Type B pancreatic cell (in vitro differentiated cells): ENCODE measurements around the gene SPESP1. TPM values are rescaled to one million over a fixed set of nuclear protein-coding genes. Genes with fewer than 3 reads are reported as not detected.

Source experiments
- DNase-seq: peaks from one replicate; pipeline ENCODE4 v3.0.0; 2021; ENCODE audit warnings: mixed read lengths; ENCODE audit not compliant: unreplicated experiment; ENCODE audit errors: extremely low spot score
- H3K27ac Mint-ChIP-seq: 2 replicates; pipeline ENCODE4 v1.8.0; 2021; ENCODE audit warnings: mild to moderate bottlenecking, mixed read lengths
- H3K27me3 Mint-ChIP-seq: 2 replicates; pipeline ENCODE4 v1.8.0; 2021; ENCODE audit warnings: mixed read lengths
- H3K36me3 Mint-ChIP-seq: 2 replicates; pipeline ENCODE4 v1.8.0; 2021; ENCODE audit warnings: mixed read lengths
- H3K4me1 Mint-ChIP-seq: one replicate; pipeline ENCODE4 v1.8.0; 2021; ENCODE audit warnings: mixed read lengths; ENCODE audit not compliant: unreplicated experiment
- H3K4me3 Mint-ChIP-seq: 2 replicates; pipeline ENCODE4 v1.8.0; 2021; ENCODE audit warnings: mild to moderate bottlenecking, mixed read lengths
- H3K9me3 Mint-ChIP-seq: 2 replicates; pipeline ENCODE4 v1.8.0; 2021; ENCODE audit warnings: mixed read lengths
- long read RNA-seq: library from polyadenylated mRNA; unstranded; transcript quantifications from one replicate; pipeline ENCODE4 v2.0.0, GENCODE V29; 2020
- total RNA-seq: library from RNA; stranded (reverse); gene quantifications from 2 replicates; pipeline ENCODE4 v1.2.1, GENCODE V29; 2021; ENCODE audit warnings: low replicate concordance
- TF ChIP-seq, protein P1 (sequence below): fragments of 200-600 bp; sonication (generic); conservative IDR thresholded peaks from 2 replicates; pipeline ENCODE4 v1.5.0; 2021; ENCODE audit warnings: antibody characterized with exemption, mild to moderate bottlenecking

The SPESP1 gene
- not detected in 2 replicates for total RNA-seq
- long read RNA-seq = 0 reads

DNA sequence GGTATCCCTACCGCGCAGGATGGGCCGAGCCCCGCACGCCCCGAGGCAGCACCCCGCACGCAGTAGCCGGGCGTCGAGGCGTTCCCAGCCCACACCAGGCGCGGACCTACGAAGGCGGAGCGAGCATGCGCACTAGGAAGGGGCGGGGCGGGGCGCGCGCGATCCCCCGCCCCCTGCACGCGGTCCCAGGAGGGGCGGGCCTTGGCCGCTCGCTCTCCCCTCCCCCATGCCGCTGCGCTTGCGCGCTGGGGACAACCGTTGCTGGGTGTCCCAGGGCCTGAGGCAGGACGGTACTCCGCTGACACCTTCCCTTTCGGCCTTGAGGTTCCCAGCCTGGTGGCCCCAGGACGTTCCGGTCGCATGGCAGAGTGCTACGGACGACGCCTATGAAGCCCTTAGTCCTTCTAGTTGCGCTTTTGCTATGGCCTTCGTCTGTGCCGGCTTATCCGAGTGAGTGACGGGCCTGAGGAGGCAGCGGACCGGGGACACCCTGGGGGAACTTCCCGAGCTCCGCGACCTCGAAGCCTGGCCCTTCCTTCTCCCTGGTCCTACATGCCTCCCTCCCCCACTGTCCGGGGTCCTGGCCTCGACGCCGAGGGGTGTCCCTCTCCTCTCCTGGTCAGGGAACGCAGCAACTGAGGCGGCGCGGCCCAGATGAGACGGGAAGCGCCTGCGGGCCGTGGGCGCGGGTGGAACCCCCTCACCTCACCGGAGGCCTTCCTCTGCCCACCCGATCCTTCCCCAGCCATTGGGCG is at the start of gene SPESP1:
SPESP1 (plus strand) TSS at position 258 of the 755 bp plus-strand sequence; CDS start at position 387, 129 bp downstream.
- no peak within 1 kb of the TSS for H3K4me3 Mint-ChIP-seq
- no peak for DNase-seq
- H3K27ac Mint-ChIP-seq = no peak within 1 kb of the TSS
- TF ChIP-seq, protein P1, sequence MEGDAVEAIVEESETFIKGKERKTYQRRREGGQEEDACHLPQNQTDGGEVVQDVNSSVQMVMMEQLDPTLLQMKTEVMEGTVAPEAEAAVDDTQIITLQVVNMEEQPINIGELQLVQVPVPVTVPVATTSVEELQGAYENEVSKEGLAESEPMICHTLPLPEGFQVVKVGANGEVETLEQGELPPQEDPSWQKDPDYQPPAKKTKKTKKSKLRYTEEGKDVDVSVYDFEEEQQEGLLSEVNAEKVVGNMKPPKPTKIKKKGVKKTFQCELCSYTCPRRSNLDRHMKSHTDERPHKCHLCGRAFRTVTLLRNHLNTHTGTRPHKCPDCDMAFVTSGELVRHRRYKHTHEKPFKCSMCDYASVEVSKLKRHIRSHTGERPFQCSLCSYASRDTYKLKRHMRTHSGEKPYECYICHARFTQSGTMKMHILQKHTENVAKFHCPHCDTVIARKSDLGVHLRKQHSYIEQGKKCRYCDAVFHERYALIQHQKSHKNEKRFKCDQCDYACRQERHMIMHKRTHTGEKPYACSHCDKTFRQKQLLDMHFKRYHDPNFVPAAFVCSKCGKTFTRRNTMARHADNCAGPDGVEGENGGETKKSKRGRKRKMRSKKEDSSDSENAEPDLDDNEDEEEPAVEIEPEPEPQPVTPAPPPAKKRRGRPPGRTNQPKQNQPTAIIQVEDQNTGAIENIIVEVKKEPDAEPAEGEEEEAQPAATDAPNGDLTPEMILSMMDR = no peak
- peaks cover 5% of the 10 kb centered on the region for H3K27me3 Mint-ChIP-seq
- H3K36me3 Mint-ChIP-seq = no peaks in the 10 kb centered on the region
- H3K4me1 Mint-ChIP-seq = no peaks in the 10 kb centered on the region
- no peaks in the 10 kb centered on the region for H3K9me3 Mint-ChIP-seq

DNA sequence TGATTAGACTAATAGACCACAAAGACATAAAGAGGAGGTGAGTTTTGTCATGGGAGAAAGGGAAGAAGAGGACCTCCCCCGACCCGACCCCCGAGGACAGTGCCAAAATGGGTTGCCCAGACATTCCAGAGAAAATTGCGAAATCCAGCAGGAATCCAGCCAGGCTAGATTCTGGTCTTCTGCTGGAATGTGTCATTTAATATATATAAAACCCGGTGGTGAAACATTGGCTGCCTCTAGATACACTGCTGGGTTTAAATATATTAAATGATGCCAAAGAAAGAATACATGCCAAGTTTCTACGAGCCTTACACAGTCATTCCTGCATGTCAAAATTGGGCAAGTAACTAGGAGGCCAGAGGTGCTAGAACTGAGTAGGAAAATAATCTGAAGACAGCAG is 45.3 kb upstream of the SPESP1 start:
- Mint-ChIP-seq H3K36me3 (no peaks in the 10 kb centered on the region), H3K27me3 (no peaks in the 10 kb centered on the region), H3K4me3 (no peak overlapping the region), H3K27ac (no peak overlapping the region), H3K9me3 (no peaks in the 10 kb centered on the region), H3K4me1 (peaks cover 9% of the 10 kb centered on the region)
- TF ChIP-seq, protein P1 = no peak
- DNase-seq = no peak

DNA sequence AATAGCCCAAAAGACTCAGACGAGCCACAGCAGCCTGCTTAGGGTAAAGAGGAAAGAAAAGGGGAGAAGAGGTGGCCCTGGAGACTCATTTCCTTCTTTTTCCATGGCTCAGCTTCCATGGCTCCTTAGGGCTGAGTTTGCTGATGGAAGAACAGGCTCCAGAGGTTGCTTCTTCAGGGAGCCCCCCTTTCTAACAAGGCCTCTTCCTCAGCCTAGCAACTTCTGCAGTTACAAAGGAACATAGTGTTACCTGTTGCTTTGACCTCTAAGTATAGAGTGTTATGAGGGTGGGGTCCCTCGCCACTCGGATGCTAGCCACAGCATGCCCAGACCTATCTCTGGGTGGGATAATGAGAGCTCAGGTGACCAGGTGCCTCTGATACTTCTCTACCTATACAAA is 43.2 kb upstream of the SPESP1 start:
- Mint-ChIP-seq H3K4me1 (peaks cover 9% of the 10 kb centered on the region), H3K27me3 (no peaks in the 10 kb centered on the region), H3K36me3 (no peaks in the 10 kb centered on the region), H3K9me3 (no peaks in the 10 kb centered on the region), H3K27ac (no peak overlapping the region), H3K4me3 (no peak overlapping the region)
- DNase-seq = no peak
- TF ChIP-seq, protein P1 = no peak

DNA sequence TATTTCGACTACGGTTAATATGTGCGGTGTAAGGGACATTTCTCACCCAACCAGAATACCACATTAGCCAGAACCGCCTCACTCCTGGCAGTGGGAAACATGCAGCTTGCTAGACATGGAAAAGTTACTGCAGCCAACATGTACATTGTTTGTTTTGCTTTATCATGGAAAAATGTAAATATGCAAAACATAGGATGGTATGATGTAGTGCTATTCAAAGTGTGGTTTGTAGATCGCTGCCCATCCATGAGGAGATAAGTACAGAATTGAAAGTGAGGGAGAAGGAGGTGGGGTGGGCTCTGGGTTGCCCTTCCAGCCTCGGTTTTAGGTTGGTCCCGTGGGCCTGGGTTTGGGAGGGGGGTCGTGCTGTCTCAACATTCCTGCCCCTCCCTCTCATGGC is 42.5 kb upstream of the SPESP1 start:
- Mint-ChIP-seq H3K36me3 (no peaks in the 10 kb centered on the region), H3K4me3 (no peak overlapping the region), H3K27me3 (no peaks in the 10 kb centered on the region), H3K4me1 (peaks cover 9% of the 10 kb centered on the region), H3K27ac (no peak overlapping the region), H3K9me3 (no peaks in the 10 kb centered on the region)
- TF ChIP-seq, protein P1 = no peak
- DNase-seq = no peak

DNA sequence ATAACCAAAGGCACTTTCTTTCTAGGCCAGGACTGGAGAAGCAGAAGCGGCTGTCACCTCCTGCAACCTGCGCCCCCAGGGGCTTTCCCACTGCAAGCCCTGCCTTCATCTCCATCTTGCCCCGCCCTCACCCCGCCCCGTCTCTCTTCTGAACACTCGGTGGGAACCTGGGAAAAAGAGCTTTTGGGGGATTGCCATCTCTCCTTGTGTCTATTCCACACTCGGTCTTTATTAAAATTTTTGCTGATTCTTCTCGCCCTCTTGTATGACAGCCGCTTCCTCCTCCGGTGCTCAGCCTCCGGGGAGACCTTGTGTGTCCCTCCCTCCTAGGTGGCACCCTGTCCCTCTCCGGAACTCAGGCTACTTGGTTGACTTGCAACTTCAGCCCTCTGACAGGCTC is 41.9 kb upstream of the SPESP1 start:
- TF ChIP-seq, protein P1 = no peak
- H3K27me3 Mint-ChIP-seq = no peaks in the 10 kb centered on the region
- DNase-seq = no peak
- H3K27ac Mint-ChIP-seq = no peak overlapping the region
- H3K9me3 Mint-ChIP-seq = no peaks in the 10 kb centered on the region
- no peaks in the 10 kb centered on the region for H3K36me3 Mint-ChIP-seq
- no peak overlapping the region for H3K4me3 Mint-ChIP-seq
- H3K4me1 Mint-ChIP-seq = peaks cover 9% of the 10 kb centered on the region
